Activated effector memory CD4-positive, alpha-beta T cell treated with anti-CD3 and anti-CD28 coated beads, Interleukin-2, amount 50 U/mL, for 16 hours (primary cell): ENCODE results near the gene KLC1.
"Not testable (repeated sequence)": the region's sequence is repeated elsewhere in the genome, so short reads cannot be mapped to it uniquely, and the experiment has no call there.

Experiments
- DNase-seq: peaks from one replicate; pipeline ENCODE4 v3.0.0-alpha.2; 2020

KLC1 gene

GRCh38 chr14:103626146-103626850, 2.7 kb upstream of the KLC1 start:
- no peak for DNase-seq

- DNase-seq, result no peak
These were observed 1.7 kb upstream of the KLC1 start for GRCh38 chr14:103627073-103628025.

GRCh38 chr14:103628221-103628683, 759 bp upstream of the KLC1 start:
- DNase-seq, result peak; percentile 73

- DNase-seq, result peak; percentile 82
These were observed 601 bp downstream of the KLC1 start for GRCh38 chr14:103629503-103630121.

GRCh38 chr14:103630364-103631108, 1.5 kb downstream of the KLC1 start:
- DNase-seq, result no peak

GRCh38 chr14:103633391-103633790, 4.4 kb downstream of the KLC1 start:
- no peak for DNase-seq

- no peak for DNase-seq
These were observed 5.1 kb downstream of the KLC1 start for GRCh38 chr14:103634156-103634555.

GRCh38 chr14:103638594-103638993, 9.6 kb downstream of the KLC1 start:
- DNase-seq, result no peak

- no peak for DNase-seq
These were observed 12.2 kb downstream of the KLC1 start for GRCh38 chr14:103641161-103641560.

GRCh38 chr14:103646189-103646588, 17.2 kb downstream of the KLC1 start:
- no peak for DNase-seq

- DNase-seq, result no peak
These were observed 20.0 kb downstream of the KLC1 start for GRCh38 chr14:103649001-103649400.

GRCh38 chr14:103650213-103650612, 21.2 kb downstream of the KLC1 start:
- DNase-seq, result no peak

GRCh38 chr14:103651585-103651984, 22.6 kb downstream of the KLC1 start:
- no peak for DNase-seq

- DNase-seq, result no peak
These were observed 23.8 kb downstream of the KLC1 start for GRCh38 chr14:103652806-103653205.

- DNase-seq, result not testable (repeated sequence)
These were observed 24.3 kb downstream of the KLC1 start for GRCh38 chr14:103653336-103653735.

GRCh38 chr14:103653805-103654204, 24.8 kb downstream of the KLC1 start:
- no peak for DNase-seq

- DNase-seq, result no peak
These were observed 25.6 kb downstream of the KLC1 start for GRCh38 chr14:103654619-103655018.

GRCh38 chr14:103656031-103656755, 27.2 kb downstream of the KLC1 start:
- no peak for DNase-seq

- no peak for DNase-seq
These were observed 27.7 kb downstream of the KLC1 start for GRCh38 chr14:103656756-103657133.

GRCh38 chr14:103657471-103657870, 28.5 kb downstream of the KLC1 start:
- no peak for DNase-seq

- DNase-seq, result no peak
These were observed 30.6 kb downstream of the KLC1 start for GRCh38 chr14:103659631-103660030.

GRCh38 chr14:103662029-103662428, 33.0 kb downstream of the KLC1 start:
- no peak for DNase-seq
